Keratinocyte (primary cell): ENCODE measurements around the gene BTBD6. TPM values are rescaled to one million over a fixed set of nuclear protein-coding genes. Genes with fewer than 3 reads are reported as not detected.
A peak's percentile ranks its signal among the peaks of the same experiment; 100 is the strongest.

Experiments
- DNase-seq: peaks from one replicate; pipeline ENCODE4 v3.0.0-alpha.2; 2011; ENCODE audit warnings: low read depth, missing footprints, low spot score
- FAIRE-seq: peaks from 2 replicates; lab custom pipeline; 2011; peaks lifted over from hg19 to GRCh38; lab: Jason Lieb, UNC
- H2AFZ ChIP-seq: 2 replicates; pipeline ENCODE4 v1.6.0; 2012; ENCODE audit warnings: low read length, control low read depth, inconsistent platforms; ENCODE audit not compliant: control insufficient read depth
- H3K27ac ChIP-seq: 2 replicates; pipeline ENCODE4 v1.5.1; 2011; ENCODE audit warnings: low read length; ENCODE audit not compliant: control insufficient read depth, insufficient read depth
- H3K27me3 ChIP-seq: 3 replicates; pipeline ENCODE4 v1.6.0; 2011; ENCODE audit warnings: low read length; ENCODE audit not compliant: control insufficient read depth, insufficient read depth; ENCODE audit errors: extremely low read depth
- H3K36me3 ChIP-seq, 2 experiments: 2 replicates in 1 of 2; 3 replicates in 1 of 2; pipeline ENCODE4 v1.5.1; 2011; ENCODE audit warnings: low read length in 2 of 2, mild to moderate bottlenecking in 1 of 2; ENCODE audit not compliant: control insufficient read depth in 2 of 2, insufficient read depth in 2 of 2; ENCODE audit errors: extremely low read depth in 1 of 2
- H3K4me1 ChIP-seq: 3 replicates; pipeline ENCODE4 v1.5.1; 2011; ENCODE audit warnings: low read length; ENCODE audit not compliant: control insufficient read depth, insufficient read depth; ENCODE audit errors: extremely low read depth
- H3K4me2 ChIP-seq: 3 replicates; pipeline ENCODE4 v1.6.0; 2011; ENCODE audit warnings: low read depth, low read length; ENCODE audit not compliant: control insufficient read depth, insufficient read depth; ENCODE audit errors: extremely low read depth
- H3K4me3 ChIP-seq, 3 experiments: fragments of 200-600 bp in 1 of 3; sonication (generic) in 1 of 3; 2 replicates in 2 of 3; 3 replicates in 1 of 3; pipeline ENCODE4 v1.5.1; 2011 to 2016; ENCODE audit warnings: low read length in 3 of 3, mild to moderate bottlenecking in 3 of 3, control low read depth in 2 of 3, inconsistent platforms in 1 of 3, low read depth in 1 of 3, mixed read lengths in 1 of 3, mixed run types in 1 of 3, moderate library complexity in 1 of 3; ENCODE audit not compliant: control insufficient read depth in 2 of 3, insufficient read depth in 2 of 3; ENCODE audit errors: extremely low read depth in 1 of 3
- H3K79me2 ChIP-seq: 2 replicates; pipeline ENCODE4 v1.6.0; 2012; ENCODE audit warnings: low read length; ENCODE audit not compliant: control insufficient read depth, insufficient read depth
- H3K9ac ChIP-seq: 3 replicates; pipeline ENCODE4 v1.6.0; 2011; ENCODE audit warnings: low read length; ENCODE audit not compliant: control insufficient read depth, insufficient read depth; ENCODE audit errors: extremely low read depth
- H3K9me1 ChIP-seq: 3 replicates; pipeline ENCODE4 v1.6.0; 2011; ENCODE audit warnings: low read length; ENCODE audit not compliant: control insufficient read depth, insufficient read depth; ENCODE audit errors: extremely low read depth
- H3K9me3 ChIP-seq: 2 replicates; pipeline ENCODE4 v1.5.1; 2012; ENCODE audit warnings: low read depth, low read length; ENCODE audit not compliant: control insufficient read depth
- H4K20me1 ChIP-seq: 3 replicates; pipeline ENCODE4 v1.6.0; 2011; ENCODE audit warnings: low read length; ENCODE audit not compliant: control insufficient read depth, insufficient read depth; ENCODE audit errors: extremely low read depth
- CTCF ChIP-seq, 3 experiments: IDR thresholded peaks in 1 of 3; conservative IDR thresholded peaks in 1 of 3; optimal IDR thresholded peaks in 1 of 3; 2 replicates in 2 of 3; 3 replicates in 1 of 3; pipeline versions ENCODE3 to v1.5.1; 2011; ENCODE audit warnings: low read length in 3 of 3, mild to moderate bottlenecking in 3 of 3, moderate library complexity in 2 of 3, control low read depth in 1 of 3, inconsistent platforms in 1 of 3; ENCODE audit not compliant: insufficient read depth in 2 of 3; ENCODE audit errors: extremely low read depth in 1 of 3
- EZH2 ChIP-seq: IDR thresholded peaks from one replicate; pipeline ENCODE4 v1.6.1; 2012; ENCODE audit warnings: inconsistent platforms, mild to moderate bottlenecking, low read length, moderate library complexity
- dilution Hi-C: fragments of 300-500 bp; cut with MboI; formaldehyde crosslinking; loops from one replicate; pipeline ENCODE4 v1.7.0; 2020; ENCODE audit warnings: low sequenced_read_pairs; ENCODE audit not compliant: extremely low pct_ligation_motif_present
- polyA plus RNA-seq, 5 experiments: library from polyadenylated mRNA; depleted of rRNA in 3 of 5; stranded (reverse) in 3 of 5; stranded (forward) in 1 of 5; unstranded in 1 of 5; fragments of >200 nt; gene quantifications; 1 replicate in 1 of 5; 2 replicates in 3 of 5; 3 replicates in 1 of 5; pipeline versions ENCODE4 v1.2.1 to v1.2.3, GENCODE V29; 2011 to 2012; ENCODE audit warnings: missing spikeins in 2 of 5, low read depth in 1 of 5, low replicate concordance in 1 of 5

The BTBD6 gene
- polyA plus RNA-seq, 1 donor (not counting 4 experiments of a cell fraction or from before 2014, with no cell fraction given), result 22.2 TPM

GRCh38 chr14:105269405-105269804 lies 21.1 kb downstream of the BTBD6 start:
- H3K27me3 ChIP-seq, result no peaks in the 10 kb centered on the region
- H3K4me3 ChIP-seq, result no peak overlapping the region
- peaks cover 2% of the 10 kb centered on the region for H4K20me1 ChIP-seq
- H3K4me2 ChIP-seq, result no peak overlapping the region
- H3K36me3 ChIP-seq, result peaks cover 0 to 5% of the 10 kb centered on the region in 2 experiments
- DNase-seq (no peak), FAIRE-seq (no peak)
- no peaks in the 10 kb centered on the region for H3K9me1 ChIP-seq
- no peak overlapping the region for H3K27ac ChIP-seq
- H3K9ac ChIP-seq, result no peak overlapping the region
- dilution Hi-C loops, result no loop called here
- H3K9me3 ChIP-seq, result no peaks in the 10 kb centered on the region
- peaks cover 4% of the 10 kb centered on the region for H3K79me2 ChIP-seq
- no peak for TF ChIP-seq CTCF (optimal IDR thresholded peaks at IDR 0.05 in 1 of 3, IDR thresholded peaks at IDR 0.05 in 1 of 3, conservative IDR thresholded peaks at IDR 0.05 in 1 of 3; ENCODE audit: extremely low read depth in 1 of 3, insufficient read depth in 2 of 3, low read length in 3 of 3)
- no peak for TF ChIP-seq EZH2
- H2AFZ ChIP-seq, result no peak overlapping the region
- H3K4me1 ChIP-seq, result peaks cover 6% of the 10 kb centered on the region

- H3K27me3 ChIP-seq, result no peaks in the 10 kb centered on the region
- FAIRE-seq, result no peak
- no peak overlapping the region for H3K4me3 ChIP-seq
- H4K20me1 ChIP-seq, result peaks cover 2% of the 10 kb centered on the region
- peaks cover 9% of the 10 kb centered on the region for H3K79me2 ChIP-seq
- H3K9me1 ChIP-seq, result no peaks in the 10 kb centered on the region
- no peak overlapping the region for H3K9ac ChIP-seq
- no peaks in the 10 kb centered on the region for H3K9me3 ChIP-seq
- peaks cover 6% of the 10 kb centered on the region for H3K4me1 ChIP-seq
- peaks cover 0 to 5% of the 10 kb centered on the region in 2 experiments for H3K36me3 ChIP-seq
- no peak overlapping the region for H3K4me2 ChIP-seq
- dilution Hi-C loops, result no loop called here
- TF ChIP-seq CTCF (optimal IDR thresholded peaks at IDR 0.05 in 1 of 3, IDR thresholded peaks at IDR 0.05 in 1 of 3, conservative IDR thresholded peaks at IDR 0.05 in 1 of 3; ENCODE audit: extremely low read depth in 1 of 3, insufficient read depth in 2 of 3, low read length in 3 of 3) (peak in 1 of 3 experiments; percentile 3), EZH2 (no peak)
- DNase-seq, result no peak
- H3K27ac ChIP-seq, result no peak overlapping the region
- H2AFZ ChIP-seq, result no peak overlapping the region
Observed at GRCh38 chr14:105271224-105271890, 23.0 kb downstream of the BTBD6 start.
